K562 (cell line): ENCODE results near the gene QRFP. TPM values are rescaled to one million over a fixed set of nuclear protein-coding genes. Genes with fewer than 3 reads are reported as not detected.
A peak's percentile ranks its signal among the peaks of the same experiment; 100 is the strongest.

Experiments
- ATAC-seq: fragments of 200-7000 bp; cut with Tn5 transposase; 3 replicates; pipeline ENCODE4 v1.9.1; 2020; ENCODE audit warnings: moderate library complexity
- BruUV-seq: library from RNA; stranded (reverse); fragments of 400-500 nt; replicated peaks from 2 replicates; lab custom pipeline; 2021; lab: Mats Ljungman, UMichigan
- CTCF ChIA-PET: fragments of 300-600 bp; formaldehyde crosslinking; extraction: SDS; loops from one replicate; lab custom pipeline; 2021; ENCODE audit warnings: low intra/inter-chr PET ratio; lab: Yijun Ruan, JAX
- POLR2A ChIA-PET: fragments of 300-600, 350-650 bp; sonication (Branson Sonifier 250); formaldehyde crosslinking; extraction: SDS; loops from one replicate; lab custom pipeline; 2021; ENCODE audit warnings: antibody characterized with exemption, inconsistent platforms; lab: Yijun Ruan, JAX
- DNase-seq, 4 experiments: peaks; one replicate each; pipeline versions ENCODE4 v3.0.0 to v3.0.0-alpha.2; 2011 to 2018; ENCODE audit warnings: low spot score in 3 of 4, mixed read lengths in 3 of 4; ENCODE audit errors: extremely low read depth in 1 of 4
- FAIRE-seq: peaks from 2 replicates; lab custom pipeline; 2011; peaks lifted over from hg19 to GRCh38; lab: Jason Lieb, UNC
- H2AFZ ChIP-seq: 2 replicates; pipeline ENCODE4 v1.6.0; 2011; ENCODE audit warnings: low read depth, low read length, control low read depth, inconsistent platforms
- H3K27ac ChIP-seq: fragments of 200-600 bp; 3 replicates; pipeline ENCODE4 v1.8.0; 2011; ENCODE audit warnings: low read depth, mild to moderate bottlenecking, control low read depth, inconsistent platforms, low read length, moderate library complexity, mixed read lengths; ENCODE audit errors: extremely low read depth
- H3K27me3 ChIP-seq, 2 experiments: fragments of 300-600 bp in 1 of 2; 2 replicates in 1 of 2; 3 replicates in 1 of 2; pipeline versions ENCODE4 v1.6.0 to v1.8.0; 2011; ENCODE audit warnings: inconsistent platforms in 2 of 2, low read length in 2 of 2, mild to moderate bottlenecking in 1 of 2, mixed read lengths in 1 of 2, moderate library complexity in 1 of 2; ENCODE audit not compliant: control insufficient read depth in 2 of 2, insufficient read depth in 2 of 2
- H3K36me3 ChIP-seq: fragments of 300-600 bp; 3 replicates; pipeline ENCODE4 v1.8.0; 2011; ENCODE audit warnings: mild to moderate bottlenecking, low read length, inconsistent platforms; ENCODE audit not compliant: control insufficient read depth, insufficient read depth
- H3K4me1 ChIP-seq, 2 experiments: fragments of 200-600 bp in 1 of 2; replicated peaks in 1 of 2; 2 replicates in 1 of 2; 3 replicates in 1 of 2; pipeline versions ENCODE4 v1.5.1 to v1.8.0; 2011; ENCODE audit warnings: inconsistent platforms in 2 of 2, low read length in 2 of 2, mild to moderate bottlenecking in 1 of 2, mixed read lengths in 1 of 2, moderate library complexity in 1 of 2; ENCODE audit not compliant: control insufficient read depth in 2 of 2, insufficient read depth in 2 of 2
- H3K4me2 ChIP-seq: 2 replicates; pipeline ENCODE4 v1.6.1; 2011; ENCODE audit warnings: low read length, control low read depth, inconsistent platforms, mixed read lengths; ENCODE audit not compliant: insufficient read depth
- H3K4me3 ChIP-seq: fragments of 200-600 bp; sonication (generic), shearing (Covaris generic); 2 replicates; pipeline ENCODE4 v1.5.1; 2016; ENCODE audit warnings: control low read depth, inconsistent platforms
- H3K79me2 ChIP-seq: fragments of 200-600 bp; 3 replicates; pipeline ENCODE4 v1.8.0; 2011; ENCODE audit warnings: low read length, inconsistent platforms; ENCODE audit not compliant: control insufficient read depth, insufficient read depth
- H3K9ac ChIP-seq, 2 experiments: 2 replicates each; pipeline versions ENCODE4 v1.6.0 to v1.6.1; 2011; ENCODE audit warnings: low read depth in 2 of 2, low read length in 2 of 2, control low read depth in 1 of 2, inconsistent platforms in 1 of 2, mild to moderate bottlenecking in 1 of 2, mixed read lengths in 1 of 2; ENCODE audit not compliant: insufficient read depth in 1 of 2
- H3K9me1 ChIP-seq: one replicate; pipeline ENCODE4 v1.6.0; 2011; ENCODE audit warnings: inconsistent platforms, mild to moderate bottlenecking, low read length, moderate library complexity; ENCODE audit not compliant: control insufficient read depth, insufficient read depth
- H3K9me3 ChIP-seq: replicated peaks from 2 replicates; pipeline ENCODE4 v1.5.1; 2011; ENCODE audit warnings: low read depth, low read length, inconsistent platforms; ENCODE audit not compliant: control insufficient read depth, insufficient read depth
- H4K20me1 ChIP-seq: replicated peaks from 2 replicates; pipeline ENCODE4 v1.6.1; 2011; ENCODE audit warnings: low read length, inconsistent platforms, mixed read lengths; ENCODE audit not compliant: control insufficient read depth, insufficient read depth
- L3MBTL2 ChIP-seq: fragments of 450-650 bp; IDR thresholded peaks from 2 replicates; pipeline ENCODE4 v1.6.1; 2016; ENCODE audit warnings: mild to moderate bottlenecking, moderate library complexity
- MLX ChIP-seq, 2 experiments: fragments of 450-650 bp in 1 of 2; sonication (generic) in 1 of 2; formaldehyde crosslinking; conservative IDR thresholded peaks; 2 replicates each; pipeline versions ENCODE4 v1.4.0 to v1.8.1; 2020 to 2022; ENCODE audit warnings: mild to moderate bottlenecking in 1 of 2, missing genetic modification reagents in 1 of 2
- PHB ChIP-seq: fragments of 250-450 bp; sonication (Bioruptor Pico); IDR thresholded peaks from 2 replicates; pipeline ENCODE4 v1.5.0; 2021
- RUNX1 ChIP-seq: sonication (generic); IDR thresholded peaks from 2 replicates; pipeline ENCODE4 v1.6.1; 2016; ENCODE audit warnings: antibody characterized with exemption, low read depth
- SFPQ ChIP-seq: fragments of 200-400 bp; formaldehyde crosslinking; IDR thresholded peaks from 2 replicates; pipeline ENCODE4 v1.6.1; 2017; ENCODE audit warnings: mild to moderate bottlenecking, low read depth, low read length, moderate library complexity
- SIN3B ChIP-seq: fragments of 450-650 bp; IDR thresholded peaks from 2 replicates; pipeline ENCODE4 v1.6.1; 2017; ENCODE audit warnings: low read depth, mild to moderate bottlenecking, moderate library complexity
- SMARCE1 ChIP-seq: fragments of 450-650 bp; IDR thresholded peaks from 2 replicates; pipeline ENCODE4 v1.7.1; 2016; ENCODE audit warnings: mild to moderate bottlenecking
- SMC3 ChIP-seq: conservative IDR thresholded peaks from 2 replicates; pipeline ENCODE4 v1.6.1; 2011; ENCODE audit warnings: low read depth, low read length, improper control_type of control experiment; ENCODE audit not compliant: insufficient read depth
- SRSF9 ChIP-seq: fragments of 200-400 bp; formaldehyde crosslinking; IDR thresholded peaks from 2 replicates; pipeline ENCODE4 v1.6.1; 2017; ENCODE audit warnings: low read depth, low read length, borderline replicate concordance
- ZKSCAN1 ChIP-seq: fragments of 150-350 bp; IDR thresholded peaks from 2 replicates; pipeline ENCODE4 v1.6.1; 2016; ENCODE audit warnings: low read depth, low read length
- ZNF143 ChIP-seq: sonication (generic); formaldehyde crosslinking; IDR thresholded peaks from 2 replicates; pipeline ENCODE4 v1.9.0; 2022; ENCODE audit warnings: mild to moderate bottlenecking, missing genetic modification reagents
- ZNF436 ChIP-seq: fragments of 250-450, 450-650 bp; sonication (Bioruptor Pico); formaldehyde crosslinking; IDR thresholded peaks from 2 replicates; pipeline ENCODE4 v1.7.0; 2020; ENCODE audit warnings: mild to moderate bottlenecking
- whole genome bisulfite sequencing: fragments of 100-300 bp; shearing (Covaris generic); methylation state at CpG from one replicate; pipeline ENCODE4 v1.1.6; 2016; ENCODE audit warnings: low coverage, mixed read lengths; ENCODE audit not compliant: insufficient coverage; ENCODE audit errors: missing lambda C conversion rate; 5-methylcytosine and 5-hydroxymethylcytosine counted together
- in situ Hi-C: fragments of 300-500 bp; cut with MboI; formaldehyde crosslinking; loops from 4 replicates; pipeline ENCODE4 v1.15.0; 2018; ENCODE audit warnings: inconsistent platforms, mixed read lengths
- intact Hi-C: fragments of 100-400 bp; cut with micrococcal nuclease; formaldehyde crosslinking; loops from 2 replicates; pipeline ENCODE4 v1.14.2; 2022
- polyA plus RNA-seq, 8 experiments: library from polyadenylated mRNA; depleted of rRNA in 4 of 8; stranded (reverse) in 5 of 8; unstranded in 3 of 8; fragments of >200 nt; fragmentation: Nextera tagmentation in 2 of 8; fragmentation: Illumina TruSeq in 1 of 8; extraction: Ambion mirVana in 2 of 8; extraction: Trizol in 1 of 8; gene quantifications; 2 replicates each; pipeline versions ENCODE4 v1.2.1 to v1.2.3, GENCODE V29; 2011 to 2014; ENCODE audit warnings: inconsistent platforms in 1 of 8, missing spikeins in 1 of 8
- total RNA-seq, 7 experiments: library from RNA; depleted of rRNA in 6 of 7; stranded (reverse); fragments of >200 nt in 6 of 7; fragmentation: Illumina TruSeq in 2 of 7; extraction: Trizol in 2 of 7; gene quantifications; 2 replicates each; pipeline versions ENCODE4 v1.2.1 to v1.2.3, GENCODE V29; 2011 to 2021; ENCODE audit warnings: low replicate concordance in 1 of 7

Gene QRFP
- total and polyA plus RNA-seq, 9 of the 15 experiments (the other 6 are each of a cell fraction or from before 2014, with no cell fraction given), result not detected

- ATAC-seq (no peak), FAIRE-seq (no peak), DNase-seq (peak in 2 of 4 experiments; percentile 67 to 70)
- 5% methylated on average over 33 of the region's 33 CpGs for WGBS
- H3K4me3 ChIP-seq, result no peak overlapping the region
- no peak overlapping the region for H3K27ac ChIP-seq
- intact Hi-C loops, result no loop called here
- H3K9me3 ChIP-seq, result no peaks in the 10 kb centered on the region
- ChIA-PET CTCF (no interaction called here), POLR2A (interaction anchor here (0.6 to 26.8 kb wide), 9 partner anchors 6 to 453 kb away, joined by 3 to 582 read pairs (median 8); partner anchors contain the start of gene QRFP)
- H3K4me2 ChIP-seq, result no peak overlapping the region
- no peaks in the 10 kb centered on the region for H3K79me2 ChIP-seq
- H2AFZ ChIP-seq, result no peak overlapping the region
- H3K9me1 ChIP-seq, result peaks cover 4% of the 10 kb centered on the region
- TF ChIP-seq SRSF9, result no peak
- no peak for TF ChIP-seq ZNF143 (CRISPR knock-in tag)
- 0 out of 4 replicates have a peak, but pooled peaks of 1 of the 2 experiments have one; percentile 37 for TF ChIP-seq MLX (CRISPR knock-in tag; conservative IDR thresholded peaks at IDR 0.05)
- 0 out of 2 replicates have a peak, but pooled peaks have one; percentile 4 for TF ChIP-seq SMC3
- TF ChIP-seq L3MBTL2, result no peak
- no peak for TF ChIP-seq SFPQ
- TF ChIP-seq PHB, result no peak
- TF ChIP-seq SMARCE1, result no peak
- peak; percentile 97 for TF ChIP-seq ZKSCAN1
- TF ChIP-seq SIN3B, result no peak
- no peak for TF ChIP-seq ZNF436 (CRISPR knock-in tag)
- TF ChIP-seq RUNX1, result no peak
- no peaks in the 10 kb centered on the region for H3K36me3 ChIP-seq
- H3K9ac ChIP-seq, result peak overlapping the region in 1 of 2 experiments; percentile 11; a peak in 1 of 4 replicates
- peaks cover 95% of the 10 kb centered on the region for H4K20me1 ChIP-seq
- in situ Hi-C loops, result no loop called here
- peaks cover 0 to 58% of the 10 kb centered on the region in 2 experiments; a peak in 2 of 5 replicates for H3K4me1 ChIP-seq
- BruUV-seq, result no TSS peak
- peaks cover 97 to 100% of the 10 kb centered on the region in 2 experiments for H3K27me3 ChIP-seq
Measured at GRCh38 chr9:130918826-130919558, 22.4 kb upstream of the QRFP start.
